T-cell (primary cell): Measurements from ENCODE around the gene RNF103. TPM values are rescaled to one million over a fixed set of nuclear protein-coding genes. Genes with fewer than 3 reads are reported as not detected.
A peak's percentile ranks its signal among the peaks of the same experiment; 100 is the strongest.
"Not testable (repeated sequence)": the region's sequence is repeated elsewhere in the genome, so short reads cannot be mapped to it uniquely, and the experiment has no call there.

Experiments
- ATAC-seq, 4 experiments: fragments of 200-7000 bp in 3 of 4; fragments of 150-1000 bp in 1 of 4; cut with Tn5 transposase; replicated peaks in 1 of 4; 1 replicate in 3 of 4; 2 replicates in 1 of 4; pipeline ENCODE4 v1.10.0; 2021; ENCODE audit warnings: moderate library complexity in 3 of 4, mild to moderate bottlenecking in 2 of 4, moderate number of reproducible peaks in 1 of 4
- CTCF ChIA-PET, 2 donors: fragments of 300-600 bp; sonication (Branson Sonifier 250); formaldehyde crosslinking; loops; one replicate each; lab custom pipeline; 2022; ENCODE audit warnings: antibody characterized with exemption in 2 of 2; lab: Charles Lee
- POLR2A ChIA-PET, 2 donors: fragments of 300-600 bp; sonication (Branson Sonifier 250); formaldehyde crosslinking; loops; one replicate each; lab custom pipeline; 2022; ENCODE audit warnings: antibody characterized with exemption in 2 of 2; lab: Charles Lee
- DNase-seq, 35 experiments: peaks; one replicate each; pipeline versions ENCODE4 v3.0.0 to v3.0.0-alpha.2; 2013 to 2023
- H3K27ac ChIP-seq: one replicate; pipeline ENCODE4 v1.5.1; 2013; ENCODE audit warnings: low read length
- H3K27me3 ChIP-seq, 2 experiments: replicated peaks in 1 of 2; 1 replicate in 1 of 2; 2 replicates in 1 of 2; pipeline versions ENCODE4 v1.6.1 to v1.7.0; 2013; ENCODE audit warnings: low read length in 1 of 2, mixed read lengths in 1 of 2; ENCODE audit not compliant: control insufficient read depth in 2 of 2, insufficient read depth in 2 of 2; ENCODE audit errors: extremely low read depth in 1 of 2
- H3K36me3 ChIP-seq, 2 donors: 1 replicate in 1 of 2; 2 replicates in 1 of 2; pipeline versions ENCODE4 v1.6.1 to v1.7.0; 2013; ENCODE audit warnings: low read length in 1 of 2; ENCODE audit not compliant: control insufficient read depth in 2 of 2, insufficient read depth in 1 of 2; ENCODE audit errors: extremely low read depth in 1 of 2
- H3K4me1 ChIP-seq, 2 experiments: 1 replicate in 1 of 2; 2 replicates in 1 of 2; pipeline versions ENCODE4 v1.6.1 to v1.7.0; 2013; ENCODE audit warnings: low read length in 2 of 2, mixed read lengths in 1 of 2; ENCODE audit not compliant: insufficient read depth in 2 of 2, control insufficient read depth in 1 of 2; ENCODE audit errors: extremely low read depth in 1 of 2
- H3K4me3 ChIP-seq, 2 donors: 1 replicate in 1 of 2; 2 replicates in 1 of 2; pipeline versions ENCODE4 v1.5.1 to v1.7.0; 2013; ENCODE audit warnings: mild to moderate bottlenecking in 2 of 2, low read length in 1 of 2, moderate library complexity in 1 of 2; ENCODE audit not compliant: control insufficient read depth in 1 of 2; ENCODE audit errors: extremely low read depth in 1 of 2
- H3K9me3 ChIP-seq: 2 replicates; pipeline ENCODE4 v1.7.0; 2013
- H3K27ac Mint-ChIP-seq, 2 donors: one replicate each; pipeline ENCODE4 v1.8.0; 2020 to 2021; ENCODE audit warnings: mild to moderate bottlenecking in 2 of 2, mixed read lengths in 2 of 2
- H3K27me3 Mint-ChIP-seq, 2 donors: one replicate each; pipeline ENCODE4 v1.8.0; 2021 to 2022; ENCODE audit warnings: mixed read lengths in 2 of 2
- H3K36me3 Mint-ChIP-seq: one replicate; pipeline ENCODE4 v1.8.0; 2021; ENCODE audit warnings: mixed read lengths
- H3K4me1 Mint-ChIP-seq, 3 donors: one replicate each; pipeline ENCODE4 v1.8.0; 2020 to 2022; ENCODE audit warnings: mixed read lengths in 3 of 3, mild to moderate bottlenecking in 1 of 3
- H3K4me3 Mint-ChIP-seq, 3 donors: one replicate each; pipeline ENCODE4 v1.8.0; 2020 to 2022; ENCODE audit warnings: mild to moderate bottlenecking in 3 of 3, mixed read lengths in 3 of 3, moderate library complexity in 3 of 3
- H3K9me3 Mint-ChIP-seq, 3 donors: one replicate each; pipeline ENCODE4 v1.8.0; 2020 to 2022; ENCODE audit warnings: mixed read lengths in 3 of 3
- WGBS: methylation state at CpG from one replicate; pipeline ENCODE4 v1.1.5; 2013; ENCODE audit warnings: missing lambda C conversion rate; ENCODE audit not compliant: insufficient coverage; 5-methylcytosine and 5-hydroxymethylcytosine counted together
- total RNA-seq, 35 experiments: library from RNA in 6 of 35; stranded (reverse) in 6 of 35; fragments of 120-200 nt in 1 of 35; gene quantifications; one replicate each; pipeline versions ENCODE4 v1.2.1 to v1.2.4 and lab custom pipeline; 2013 to 2026

RNF103 gene
- total RNA-seq, 5 donors from 2014 or later (not counting 1 experiment from before 2014, with no cell fraction given): 30.3 to 65.1 (median 32.7) TPM

GRCh38 chr2:86593266-86593665 is 30.4 kb downstream of the RNF103 start:
- no peak for DNase-seq
- H3K9me3 Mint-ChIP-seq: peaks cover 2 to 4% (median 3%) of the 10 kb centered on the region in 3 donors
- H3K27ac Mint-ChIP-seq: no peak overlapping the region
- ChIA-PET POLR2A (interaction anchor here in 1 of 2 donors (0.6 kb wide), 1 partner anchor 33 kb away, joined by 10 read pairs; no protein-coding TSS in a partner anchor), CTCF (interaction anchor here in 1 of 2 donors (0.7 to 1.2 kb wide), 2 partner anchors 11 to 15 kb away, joined by 3 to 4 read pairs; no protein-coding TSS in a partner anchor)
- no peaks in the 10 kb centered on the region for H3K4me1 Mint-ChIP-seq
- Histone ChIP-seq H3K4me3 (no peak overlapping the region), H3K27me3 (no peaks in the 10 kb centered on the region), H3K36me3 (no peaks in the 10 kb centered on the region), H3K4me1 (no peaks in the 10 kb centered on the region), H3K27ac (no peak overlapping the region), H3K9me3 (no peaks in the 10 kb centered on the region)
- 100% methylated on average over 1 of the region's 2 CpGs for WGBS
- H3K4me3 Mint-ChIP-seq: no peak overlapping the region
- ATAC-seq: no peak
- peaks cover 6 to 9% of the 10 kb centered on the region in 2 donors for H3K27me3 Mint-ChIP-seq
- peaks cover 3% of the 10 kb centered on the region for H3K36me3 Mint-ChIP-seq

- no CpG with 5 or more reads among the region's 3 CpGs for WGBS
- Histone ChIP-seq H3K9me3 (no peaks in the 10 kb centered on the region), H3K27me3 (no peaks in the 10 kb centered on the region), H3K27ac (no peak overlapping the region), H3K36me3 (no peaks in the 10 kb centered on the region), H3K4me3 (no peak overlapping the region), H3K4me1 (no peaks in the 10 kb centered on the region)
- ChIA-PET CTCF (interaction anchor here in 1 of 2 donors (1.2 kb wide), 1 partner anchor 12 kb away, joined by 3 read pairs; no protein-coding TSS in a partner anchor), POLR2A (no interaction called here)
- no peak for ATAC-seq
- peaks cover 3 to 4% (median 3%) of the 10 kb centered on the region in 3 donors for H3K9me3 Mint-ChIP-seq
- H3K4me3 Mint-ChIP-seq: no peak overlapping the region
- H3K27me3 Mint-ChIP-seq: peaks cover 6 to 9% of the 10 kb centered on the region in 2 donors
- H3K27ac Mint-ChIP-seq: no peak overlapping the region
- H3K36me3 Mint-ChIP-seq: peaks cover 3% of the 10 kb centered on the region
- no peaks in the 10 kb centered on the region for H3K4me1 Mint-ChIP-seq
- DNase-seq: no peak
Measured at GRCh38 chr2:86592547-86593230, 31.0 kb downstream of the RNF103 start.

- POLR2A ChIA-PET: interaction anchor here in 1 of 2 donors (0.7 kb wide), 1 partner anchor 603 kb away, joined by 4 read pairs; no protein-coding TSS in a partner anchor
- H3K9me3 Mint-ChIP-seq: not testable (repeated sequence)
Measured at GRCh38 chr2:86589701-86590100, 34.0 kb downstream of the RNF103 start.

GRCh38 chr2:86584151-86584913 is 39.3 kb downstream of the RNF103 start:
- ATAC-seq: peak; percentile 92 to 99 (median 97)
- WGBS: 13% methylated on average over 1 of the region's 2 CpGs
- Histone ChIP-seq H3K27ac (peak overlapping the region; percentile 73), H3K4me1 (peaks cover 4 to 11% of the 10 kb centered on the region in 2 experiments), H3K4me3 (no peak overlapping the region), H3K27me3 (no peaks in the 10 kb centered on the region), H3K9me3 (no peaks in the 10 kb centered on the region), H3K36me3 (no peaks in the 10 kb centered on the region)
- ChIA-PET POLR2A (interaction anchor here (0.5 to 1.0 kb wide), 4 partner anchors 9 to 509 kb away, joined by 3 to 7 read pairs (median 3); no protein-coding TSS in a partner anchor), CTCF (interaction anchor here in 1 of 2 donors (0.5 kb wide), 1 partner anchor 20 kb away, joined by 4 read pairs; no protein-coding TSS in a partner anchor)
- Mint-ChIP-seq H3K36me3 (peaks cover 3% of the 10 kb centered on the region), H3K27ac (peak overlapping the region; percentile 97 to 99), H3K27me3 (peaks cover 0 to 3% of the 10 kb centered on the region in 2 donors), H3K9me3 (peaks cover 3 to 11% (median 5%) of the 10 kb centered on the region in 3 donors), H3K4me3 (peak overlapping the region; percentile 14 to 60 (median 15)), H3K4me1 (peaks cover 18 to 28% (median 19%) of the 10 kb centered on the region in 3 donors)
- DNase-seq: peak in 4 of 35 experiments; percentile 2 to 43 (median 14)

More at GRCh38 chr2:86589701-86590100, 34.0 kb downstream of the RNF103 start:
- not testable (repeated sequence) for H3K27ac Mint-ChIP-seq, H3K36me3 ChIP-seq, H3K4me3 Mint-ChIP-seq, DNase-seq, H3K4me3 ChIP-seq, H3K36me3 Mint-ChIP-seq, H3K27me3 Mint-ChIP-seq, H3K9me3 ChIP-seq, ATAC-seq, H3K4me1 ChIP-seq, H3K27me3 ChIP-seq, H3K27ac ChIP-seq
- peaks cover 8 to 10% (median 10%) of the 10 kb centered on the region in 3 donors for H3K4me1 Mint-ChIP-seq
- CTCF ChIA-PET: interaction anchor here in 1 of 2 donors (0.7 kb wide), 1 partner anchor 138 kb away, joined by 3 read pairs; no protein-coding TSS in a partner anchor
- WGBS: no CpG with 5 or more reads among the region's 5 CpGs

- peaks cover 4% of the 10 kb centered on the region for H3K36me3 Mint-ChIP-seq
- DNase-seq: no peak
- peaks cover 17 to 26% (median 19%) of the 10 kb centered on the region in 3 donors for H3K4me1 Mint-ChIP-seq
- no peak overlapping the region for H3K4me3 Mint-ChIP-seq
- no peak overlapping the region for H3K4me3 ChIP-seq
- H3K27ac Mint-ChIP-seq: no peak overlapping the region
- H3K27me3 ChIP-seq: no peaks in the 10 kb centered on the region
- ChIA-PET POLR2A (no interaction called here), CTCF (no interaction called here)
- H3K27me3 Mint-ChIP-seq: no peaks in the 10 kb centered on the region
- ATAC-seq: no peak
- no peaks in the 10 kb centered on the region for H3K9me3 ChIP-seq
- peaks cover 0 to 19% (median 7%) of the 10 kb centered on the region in 3 donors for H3K9me3 Mint-ChIP-seq
- H3K4me1 ChIP-seq: peaks cover 4 to 11% of the 10 kb centered on the region in 2 experiments
- H3K27ac ChIP-seq: no peak overlapping the region
- H3K36me3 ChIP-seq: no peaks in the 10 kb centered on the region
Measured at GRCh38 chr2:86580560-86580959, 43.1 kb downstream of the RNF103 start.

- Mint-ChIP-seq H3K9me3 (peaks cover 0 to 19% (median 7%) of the 10 kb centered on the region in 3 donors), H3K36me3 (peaks cover 4% of the 10 kb centered on the region), H3K27me3 (no peaks in the 10 kb centered on the region), H3K4me3 (no peak overlapping the region), H3K27ac (no peak overlapping the region), H3K4me1 (peaks cover 0 to 7% (median 0%) of the 10 kb centered on the region in 3 donors)
- Histone ChIP-seq H3K9me3 (no peaks in the 10 kb centered on the region), H3K27me3 (no peaks in the 10 kb centered on the region), H3K4me3 (no peak overlapping the region), H3K36me3 (no peaks in the 10 kb centered on the region), H3K4me1 (no peaks in the 10 kb centered on the region), H3K27ac (no peak overlapping the region)
- no peak for DNase-seq
- POLR2A ChIA-PET: no interaction called here
- CTCF ChIA-PET: no interaction called here
- no peak for ATAC-seq
- no CpG with 5 or more reads among the region's 2 CpGs for WGBS
Measured at GRCh38 chr2:86577817-86578456, 45.7 kb downstream of the RNF103 start.
